Stimulated activated CD8-positive, alpha-beta memory T cell treated with anti-CD3 and anti-CD28 coated beads, Interleukin-2, amount 100 ng/mL, for 1 hour (primary cell): ENCODE results near the gene ZNF627.
A peak's percentile ranks its signal among the peaks of the same experiment; 100 is the strongest.
"Not testable (repeated sequence)": the region's sequence is repeated elsewhere in the genome, so short reads cannot be mapped to it uniquely, and the experiment has no call there.

ENCODE experiments used
- DNase-seq, 2 donors: peaks; one replicate each; pipeline ENCODE4 v3.0.0-alpha.2; 2020; ENCODE audit warnings: low read depth in 2 of 2

Gene ZNF627

GRCh38 chr19:11597202-11598102 is at the start of gene ZNF627:
Gene ZNF627 (plus strand): TSS chr19:11597483. CDS start chr19:11597628, 145 bp downstream.
- peak; percentile 94 to 95 for DNase-seq

- no peak for DNase-seq
Measured at GRCh38 chr19:11547929-11548700, 49.2 kb upstream of the ZNF627 start.

- DNase-seq: no peak
Measured at GRCh38 chr19:11549386-11549953, 47.8 kb upstream of the ZNF627 start.

GRCh38 chr19:11550265-11550664 is 47.0 kb upstream of the ZNF627 start:
- no peak for DNase-seq

GRCh38 chr19:11551603-11552235 is 45.6 kb upstream of the ZNF627 start:
- no peak for DNase-seq

GRCh38 chr19:11552666-11553372 is 44.5 kb upstream of the ZNF627 start:
- DNase-seq: no peak

GRCh38 chr19:11554160-11554559 is 43.1 kb upstream of the ZNF627 start:
- no peak for DNase-seq

- DNase-seq: no peak
Measured at GRCh38 chr19:11555246-11555645, 42.0 kb upstream of the ZNF627 start.

- DNase-seq: no peak
Measured at GRCh38 chr19:11556634-11557420, 40.5 kb upstream of the ZNF627 start.

GRCh38 chr19:11558881-11559828 is 38.1 kb upstream of the ZNF627 start, which contains the start of gene ELOF1:
Gene ELOF1 (minus strand): TSS chr19:11559230. CDS start chr19:11554347, 4,883 bp downstream.
- DNase-seq: peak; percentile 88 to 93

- DNase-seq: peak in 1 of 2 donors; percentile 35
Measured at GRCh38 chr19:11560404-11561051, 36.8 kb upstream of the ZNF627 start.

- DNase-seq: no peak
Measured at GRCh38 chr19:11563532-11563931, 33.8 kb upstream of the ZNF627 start.

GRCh38 chr19:11564082-11564807 is 33.0 kb upstream of the ZNF627 start:
- not testable (repeated sequence) for DNase-seq

- not testable (repeated sequence) for DNase-seq
Measured at GRCh38 chr19:11565649-11565980, 31.7 kb upstream of the ZNF627 start.

- DNase-seq: no peak
Measured at GRCh38 chr19:11566164-11566563, 31.1 kb upstream of the ZNF627 start.

GRCh38 chr19:11570039-11570462 is 27.2 kb upstream of the ZNF627 start:
- DNase-seq: no peak

GRCh38 chr19:11573354-11573753 is 23.9 kb upstream of the ZNF627 start:
- DNase-seq: not testable (repeated sequence)

GRCh38 chr19:11573763-11574162 is 23.5 kb upstream of the ZNF627 start:
- DNase-seq: not testable (repeated sequence)
